Transverse colon (tissue), 3 donors: ENCODE results near the gene CORO2B.

Source experiments
- CTCF ChIP-seq, 5 experiments: fragments of 200-600 bp in 3 of 5; fragments of 450-650 bp in 2 of 5; sonication (generic) in 3 of 5; IDR thresholded peaks; 1 replicate in 2 of 5; 2 replicates in 3 of 5; pipeline ENCODE4 v1.5.1; 2016 to 2017; ENCODE audit warnings: antibody characterized with exemption in 5 of 5, inconsistent platforms in 3 of 5, mild to moderate bottlenecking in 2 of 5, moderate library complexity in 1 of 5
- EP300 ChIP-seq: sonication (generic); formaldehyde crosslinking; IDR thresholded peaks from one replicate; pipeline ENCODE4 v1.6.1; 2017; ENCODE audit warnings: antibody characterized with exemption, low read depth
- POLR2A ChIP-seq: fragments of 450-650 bp; IDR thresholded peaks from one replicate; pipeline ENCODE4 v1.6.1; 2016; ENCODE audit warnings: antibody characterized with exemption, mild to moderate bottlenecking, moderate library complexity

GRCh38 chr15:68658151-68658550, 79.4 kb downstream of the CORO2B start:
- TF ChIP-seq POLR2A: no peak
- TF ChIP-seq CTCF (IDR thresholded peaks at IDR 0.05): no peak
- TF ChIP-seq EP300: no peak
